HepG2 (cell line): Measurements from ENCODE around the gene CFAP100.

ENCODE experiments used
- ARID4A ChIP-seq: sonication (generic); formaldehyde crosslinking; IDR thresholded peaks from 2 replicates; pipeline ENCODE4 v1.5.0; 2020; ENCODE audit warnings: mild to moderate bottlenecking, missing genetic modification reagents, borderline replicate concordance
- CBX1 ChIP-seq: IDR thresholded peaks from one replicate; pipeline ENCODE4 v1.6.1; 2016; ENCODE audit warnings: antibody characterized with exemption, low read depth
- EZH2 ChIP-seq: conservative IDR thresholded peaks from 2 replicates; pipeline ENCODE4 v1.6.1; 2012; ENCODE audit warnings: mild to moderate bottlenecking, low read depth, low read length, moderate library complexity
- MYC ChIP-seq: sonication (generic); formaldehyde crosslinking; IDR thresholded peaks from 2 replicates; pipeline ENCODE4 v1.9.0; 2021; ENCODE audit warnings: missing genetic modification reagents, borderline replicate concordance
- NCOA2 ChIP-seq: sonication (generic); formaldehyde crosslinking; IDR thresholded peaks from 2 replicates; pipeline ENCODE4 v1.8.0; 2022; ENCODE audit warnings: inconsistent platforms
- SP1 ChIP-seq, 2 experiments: fragments of 450-650 bp in 1 of 2; sonication (generic) in 1 of 2; formaldehyde crosslinking in 1 of 2; IDR thresholded peaks; 2 replicates each; pipeline versions ENCODE4 v1.4.0 to v1.6.1; 2016 to 2020; ENCODE audit warnings: missing genetic modification reagents in 1 of 2
- ZC3H4 ChIP-seq: sonication (generic); formaldehyde crosslinking; IDR thresholded peaks from 2 replicates; pipeline ENCODE4 v1.4.0; 2020; ENCODE audit warnings: missing genetic modification reagents, borderline replicate concordance
- ZNF646 ChIP-seq: sonication (generic); formaldehyde crosslinking; IDR thresholded peaks from 2 replicates; pipeline ENCODE4 v1.9.0; 2021; ENCODE audit warnings: mild to moderate bottlenecking, missing genetic modification reagents

- TF ChIP-seq SP1 (IDR thresholded peaks at IDR 0.05) (no peak), SP1 (CRISPR knock-in tag; IDR thresholded peaks at IDR 0.05) (no peak), ARID4A (no peak), CBX1 (no peak), MYC (CRISPR knock-in tag) (no peak), ZC3H4 (CRISPR knock-in tag) (no peak), EZH2 (no peak), NCOA2 (CRISPR knock-in tag) (no peak), ZNF646 (no peak)
These were observed 44.0 kb downstream of the CFAP100 start for GRCh38 chr3:126438746-126439145.
